ENCODE data around the gene MEGF9. TPM values are rescaled to one million over a fixed set of nuclear protein-coding genes. Genes with fewer than 3 reads are reported as not detected.

Gene MEGF9
- polyA plus RNA-seq, 1 donor (not counting 4 experiments of a cell fraction or from before 2014, with no cell fraction given), result 11.2 TPM

DNA sequence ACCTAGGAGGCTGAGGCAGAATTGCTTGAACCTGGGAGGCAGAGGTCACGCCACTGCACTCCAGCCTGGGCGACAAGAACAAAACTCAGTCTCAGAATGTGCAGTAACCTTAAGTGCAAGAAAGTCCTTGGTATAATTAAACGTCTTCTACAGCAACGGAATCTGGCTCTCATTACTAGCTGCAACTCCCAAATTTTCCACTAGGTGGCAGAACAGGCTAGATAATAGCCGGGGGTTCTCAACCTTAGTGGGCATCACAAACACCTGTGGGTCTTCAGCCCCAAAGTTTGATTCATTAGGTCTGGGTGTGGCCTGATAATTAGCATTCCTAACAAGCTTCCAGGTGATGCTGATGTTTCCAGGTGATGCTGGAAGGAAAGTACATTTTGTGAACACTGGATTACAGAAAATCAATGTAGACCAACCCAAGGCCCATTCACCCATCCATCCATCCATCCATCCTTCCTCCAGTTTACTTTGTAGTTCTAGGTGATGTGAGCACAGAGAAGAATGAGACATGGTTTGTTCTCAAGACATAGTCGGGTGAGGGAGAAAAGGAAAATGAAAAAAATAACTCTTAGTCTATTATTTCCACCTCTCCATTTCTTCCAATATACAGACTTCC lies 41.7 kb upstream of the MEGF9 start:
- H3K27me3 ChIP-seq (ENCODE audit: control insufficient read depth, extremely low read depth, insufficient read depth, low read length), result no peaks in the 10 kb centered on the region
- FAIRE-seq (peak; percentile 56), DNase-seq (ENCODE audit: low read depth, low spot score) (peak; percentile 11)
- no peaks in the 10 kb centered on the region for H3K79me2 ChIP-seq (ENCODE audit: control insufficient read depth, insufficient read depth, low read length)
- H4K20me1 ChIP-seq (ENCODE audit: control insufficient read depth, extremely low read depth, insufficient read depth, low read length), result no peaks in the 10 kb centered on the region
- H2AFZ ChIP-seq (ENCODE audit: control insufficient read depth, low read length), result no peak overlapping the region
- dilution Hi-C loops (cut with MboI; ENCODE audit: extremely low pct_ligation_motif_present, low sequenced_read_pairs), result no loop called here
- peaks cover 4% of the 10 kb centered on the region for H3K4me1 ChIP-seq (ENCODE audit: control insufficient read depth, extremely low read depth, insufficient read depth, low read length)
- H3K4me3 ChIP-seq (ENCODE audit: control insufficient read depth in 2 of 3, extremely low read depth in 1 of 3, insufficient read depth in 2 of 3, low read depth in 1 of 3, low read length in 3 of 3), result no peak overlapping the region
- H3K27ac ChIP-seq (ENCODE audit: control insufficient read depth, insufficient read depth, low read length), result no peak overlapping the region
- peaks cover 2 to 4% of the 10 kb centered on the region in 2 experiments for H3K36me3 ChIP-seq (ENCODE audit: control insufficient read depth in 2 of 2, extremely low read depth in 1 of 2, insufficient read depth in 2 of 2, low read length in 2 of 2)
- no peaks in the 10 kb centered on the region for H3K9me3 ChIP-seq (ENCODE audit: control insufficient read depth, low read depth, low read length)
- TF ChIP-seq, protein P1, sequence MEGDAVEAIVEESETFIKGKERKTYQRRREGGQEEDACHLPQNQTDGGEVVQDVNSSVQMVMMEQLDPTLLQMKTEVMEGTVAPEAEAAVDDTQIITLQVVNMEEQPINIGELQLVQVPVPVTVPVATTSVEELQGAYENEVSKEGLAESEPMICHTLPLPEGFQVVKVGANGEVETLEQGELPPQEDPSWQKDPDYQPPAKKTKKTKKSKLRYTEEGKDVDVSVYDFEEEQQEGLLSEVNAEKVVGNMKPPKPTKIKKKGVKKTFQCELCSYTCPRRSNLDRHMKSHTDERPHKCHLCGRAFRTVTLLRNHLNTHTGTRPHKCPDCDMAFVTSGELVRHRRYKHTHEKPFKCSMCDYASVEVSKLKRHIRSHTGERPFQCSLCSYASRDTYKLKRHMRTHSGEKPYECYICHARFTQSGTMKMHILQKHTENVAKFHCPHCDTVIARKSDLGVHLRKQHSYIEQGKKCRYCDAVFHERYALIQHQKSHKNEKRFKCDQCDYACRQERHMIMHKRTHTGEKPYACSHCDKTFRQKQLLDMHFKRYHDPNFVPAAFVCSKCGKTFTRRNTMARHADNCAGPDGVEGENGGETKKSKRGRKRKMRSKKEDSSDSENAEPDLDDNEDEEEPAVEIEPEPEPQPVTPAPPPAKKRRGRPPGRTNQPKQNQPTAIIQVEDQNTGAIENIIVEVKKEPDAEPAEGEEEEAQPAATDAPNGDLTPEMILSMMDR (optimal IDR thresholded peaks at IDR 0.05 in 1 of 3, IDR thresholded peaks at IDR 0.05 in 1 of 3, conservative IDR thresholded peaks at IDR 0.05 in 1 of 3; ENCODE audit: extremely low read depth in 1 of 3, insufficient read depth in 2 of 3, low read length in 3 of 3), result peak; percentile 68 to 74 (median 71)
- no peak for TF ChIP-seq EZH2 (IDR thresholded peaks at IDR 0.05; ENCODE audit: low read length)
- no peaks in the 10 kb centered on the region for H3K9me1 ChIP-seq (ENCODE audit: control insufficient read depth, extremely low read depth, insufficient read depth, low read length)
- H3K4me2 ChIP-seq (ENCODE audit: control insufficient read depth, extremely low read depth, insufficient read depth, low read depth, low read length), result no peak overlapping the region
- no peak overlapping the region for H3K9ac ChIP-seq (ENCODE audit: control insufficient read depth, extremely low read depth, insufficient read depth, low read length)

DNA sequence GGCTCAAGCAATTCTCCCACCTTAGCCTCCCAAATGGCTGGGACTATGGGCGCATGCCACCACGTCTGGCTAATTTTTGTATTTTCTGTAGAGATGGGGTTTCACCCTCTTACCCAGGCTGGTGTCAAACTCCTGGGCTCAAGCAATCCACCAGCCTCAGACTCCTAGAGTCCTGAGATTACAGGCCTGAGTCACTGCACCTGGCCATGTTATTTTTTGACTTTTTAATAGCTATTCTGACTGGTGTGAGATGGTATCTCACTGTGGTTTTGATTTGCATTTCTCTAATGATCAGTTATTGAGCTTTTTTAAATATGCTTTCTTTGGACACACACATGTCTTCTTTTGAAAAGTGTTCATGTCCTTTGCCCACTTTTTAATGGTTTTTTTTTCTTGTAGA lies 40.8 kb upstream of the MEGF9 start:
- Histone ChIP-seq H3K27ac (ENCODE audit: control insufficient read depth, insufficient read depth, low read length) (no peak overlapping the region), H3K9ac (ENCODE audit: control insufficient read depth, extremely low read depth, insufficient read depth, low read length) (no peak overlapping the region), H3K79me2 (ENCODE audit: control insufficient read depth, insufficient read depth, low read length) (no peaks in the 10 kb centered on the region), H4K20me1 (ENCODE audit: control insufficient read depth, extremely low read depth, insufficient read depth, low read length) (no peaks in the 10 kb centered on the region), H3K27me3 (ENCODE audit: control insufficient read depth, extremely low read depth, insufficient read depth, low read length) (no peaks in the 10 kb centered on the region), H3K9me3 (ENCODE audit: control insufficient read depth, low read depth, low read length) (no peaks in the 10 kb centered on the region), H3K9me1 (ENCODE audit: control insufficient read depth, extremely low read depth, insufficient read depth, low read length) (no peaks in the 10 kb centered on the region), H3K4me1 (ENCODE audit: control insufficient read depth, extremely low read depth, insufficient read depth, low read length) (peaks cover 8% of the 10 kb centered on the region), H3K4me2 (ENCODE audit: control insufficient read depth, extremely low read depth, insufficient read depth, low read depth, low read length) (no peak overlapping the region), H3K36me3 (ENCODE audit: control insufficient read depth in 2 of 2, extremely low read depth in 1 of 2, insufficient read depth in 2 of 2, low read length in 2 of 2) (peaks cover 0 to 4% of the 10 kb centered on the region in 2 experiments), H3K4me3 (ENCODE audit: control insufficient read depth in 2 of 3, extremely low read depth in 1 of 3, insufficient read depth in 2 of 3, low read depth in 1 of 3, low read length in 3 of 3) (no peak overlapping the region), H2AFZ (ENCODE audit: control insufficient read depth, low read length) (no peak overlapping the region)
- FAIRE-seq (no peak), DNase-seq (ENCODE audit: low read depth, low spot score) (no peak)
- no peak for TF ChIP-seq EZH2 (IDR thresholded peaks at IDR 0.05; ENCODE audit: low read length)
- TF ChIP-seq, protein P1 (optimal IDR thresholded peaks at IDR 0.05 in 1 of 3, IDR thresholded peaks at IDR 0.05 in 1 of 3, conservative IDR thresholded peaks at IDR 0.05 in 1 of 3; ENCODE audit: extremely low read depth in 1 of 3, insufficient read depth in 2 of 3, low read length in 3 of 3), result no peak
- dilution Hi-C loops (cut with MboI; ENCODE audit: extremely low pct_ligation_motif_present, low sequenced_read_pairs), result no loop called here

Measured in keratinocyte (primary cell).